DMS53 treated with DMSO at 0.1 percent for 48 hours (cell line): ENCODE measurements around the gene DGAT2.

Source experiments
- DNase-seq: peaks from one replicate; lab custom pipeline; 2025; ENCODE audit not compliant: unreplicated experiment; lab: John Stamatoyannopoulos, UW

Gene DGAT2

GRCh38 chr11:75800728-75801361 lies 32.3 kb downstream of the DGAT2 start:
- DNase-seq: no peak

GRCh38 chr11:75801362-75802020 lies 32.9 kb downstream of the DGAT2 start:
- no peak for DNase-seq

GRCh38 chr11:75802021-75802912 lies 33.7 kb downstream of the DGAT2 start:
- DNase-seq: no peak

DNA sequence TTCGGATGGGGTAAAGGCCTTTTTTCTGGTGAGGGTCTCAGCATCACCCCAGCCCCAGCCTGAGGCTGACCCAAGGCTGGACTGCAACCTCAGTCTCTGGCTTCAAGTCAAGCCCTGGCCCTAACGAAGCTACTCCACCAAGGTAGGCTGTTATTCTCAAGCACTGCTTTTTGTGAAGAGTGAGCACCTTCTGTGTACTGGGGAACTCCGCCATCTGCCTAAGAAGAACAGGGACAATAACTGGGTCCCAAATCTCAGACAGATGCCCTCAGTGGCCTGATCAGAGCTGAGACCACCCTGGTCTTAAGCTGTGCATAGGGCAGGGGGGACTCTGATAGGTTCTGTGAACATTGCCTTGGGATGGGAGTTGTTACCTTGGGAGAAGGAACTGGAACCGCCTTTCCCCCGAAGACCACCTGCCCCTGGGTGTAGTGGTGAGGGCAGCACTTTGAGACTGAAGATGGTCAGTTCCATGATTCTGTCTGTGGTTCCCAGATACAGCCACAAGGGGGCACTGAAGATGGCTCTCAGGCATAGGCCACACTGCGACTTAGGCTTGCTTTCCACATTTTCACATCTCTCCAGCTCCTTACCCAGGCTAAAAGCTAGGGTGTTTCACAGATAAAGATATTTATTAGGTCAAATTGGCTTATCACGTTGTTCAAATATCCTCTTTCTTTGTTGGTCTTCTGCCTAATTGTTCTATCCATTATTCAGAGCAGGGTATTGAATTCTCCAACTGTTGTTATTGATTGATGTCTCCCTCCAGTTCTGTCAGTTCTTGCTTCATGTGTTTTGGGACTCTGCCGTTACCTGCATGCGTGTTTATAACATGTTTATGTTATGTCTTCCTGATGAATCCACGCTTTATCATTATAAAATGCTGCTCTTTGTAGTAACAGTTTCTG lies 34.6 kb downstream of the DGAT2 start:
- peak; percentile 79 for DNase-seq

- DNase-seq: no peak
These were observed 40.5 kb downstream of the DGAT2 start for GRCh38 chr11:75809111-75809510.

- no peak for DNase-seq
These were observed 41.4 kb downstream of the DGAT2 start for GRCh38 chr11:75809991-75810390.

- no peak for DNase-seq
These were observed 42.2 kb downstream of the DGAT2 start for GRCh38 chr11:75810637-75811390.

GRCh38 chr11:75811485-75811884 lies 42.9 kb downstream of the DGAT2 start:
- DNase-seq: no peak

- DNase-seq: no peak
These were observed 44.0 kb downstream of the DGAT2 start for GRCh38 chr11:75812542-75813040.

DNA sequence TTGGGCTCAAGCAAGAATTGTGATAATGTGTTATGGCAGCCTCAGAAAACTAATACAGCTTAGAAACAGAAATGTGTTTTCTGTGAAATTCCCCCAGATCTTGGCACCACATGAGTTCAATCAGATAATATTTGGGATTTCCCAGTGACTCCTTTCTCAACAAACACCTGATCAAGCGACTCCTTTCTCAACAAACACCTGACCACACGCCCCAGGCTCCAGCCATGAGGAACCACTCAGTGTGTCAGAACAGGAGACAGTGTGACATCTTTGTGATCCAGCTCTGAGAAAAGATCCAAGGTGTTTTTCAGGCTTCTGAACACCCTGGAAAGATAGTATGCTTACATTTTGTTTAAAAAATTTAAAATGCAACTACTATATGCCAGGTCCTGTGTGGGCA lies 44.5 kb downstream of the DGAT2 start:
- no peak for DNase-seq

- DNase-seq: peak; percentile 83
These were observed 45.1 kb downstream of the DGAT2 start for GRCh38 chr11:75813622-75814039.

GRCh38 chr11:75814363-75814676 lies 45.7 kb downstream of the DGAT2 start:
- peak; percentile 99 for DNase-seq

DNA sequence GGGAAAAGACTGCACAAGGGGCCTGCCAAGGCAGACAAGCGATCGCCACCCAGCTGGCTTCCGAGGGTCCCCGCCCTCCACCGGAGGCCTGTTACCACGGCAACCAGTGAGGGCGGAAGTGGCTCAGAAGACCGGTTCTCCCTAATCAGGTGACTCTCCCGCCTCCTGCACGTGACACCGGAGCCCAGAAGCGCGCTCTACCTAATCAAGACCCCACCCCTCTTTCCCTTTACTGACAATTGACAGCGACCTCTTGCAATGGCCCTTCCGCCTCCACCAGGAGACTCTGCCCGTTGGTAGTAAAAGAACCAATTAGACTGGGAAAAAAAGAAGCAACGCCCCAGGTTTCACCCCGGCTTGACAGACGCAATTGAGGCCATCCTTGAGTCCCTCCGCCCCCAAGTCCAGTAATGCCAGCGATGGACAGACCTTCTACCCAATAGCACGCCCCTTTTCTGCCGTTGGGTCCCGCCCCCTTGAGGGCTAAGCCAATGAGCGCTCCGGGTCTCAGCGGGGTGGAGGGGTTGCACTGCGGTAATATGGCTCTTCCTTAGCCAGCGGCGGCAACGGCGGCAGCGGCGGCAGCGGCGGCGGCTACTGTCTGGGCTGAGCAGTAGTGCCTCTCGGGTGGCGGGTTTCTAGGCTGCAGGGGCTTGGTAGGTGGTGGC lies 46.2 kb downstream of the DGAT2 start, which contains the start of gene UVRAG:
Gene UVRAG (plus strand): TSS at position 534 of the 668 bp plus-strand sequence. CDS start 198 bp downstream, outside the sequence.
- DNase-seq: peak; percentile 100

DNA sequence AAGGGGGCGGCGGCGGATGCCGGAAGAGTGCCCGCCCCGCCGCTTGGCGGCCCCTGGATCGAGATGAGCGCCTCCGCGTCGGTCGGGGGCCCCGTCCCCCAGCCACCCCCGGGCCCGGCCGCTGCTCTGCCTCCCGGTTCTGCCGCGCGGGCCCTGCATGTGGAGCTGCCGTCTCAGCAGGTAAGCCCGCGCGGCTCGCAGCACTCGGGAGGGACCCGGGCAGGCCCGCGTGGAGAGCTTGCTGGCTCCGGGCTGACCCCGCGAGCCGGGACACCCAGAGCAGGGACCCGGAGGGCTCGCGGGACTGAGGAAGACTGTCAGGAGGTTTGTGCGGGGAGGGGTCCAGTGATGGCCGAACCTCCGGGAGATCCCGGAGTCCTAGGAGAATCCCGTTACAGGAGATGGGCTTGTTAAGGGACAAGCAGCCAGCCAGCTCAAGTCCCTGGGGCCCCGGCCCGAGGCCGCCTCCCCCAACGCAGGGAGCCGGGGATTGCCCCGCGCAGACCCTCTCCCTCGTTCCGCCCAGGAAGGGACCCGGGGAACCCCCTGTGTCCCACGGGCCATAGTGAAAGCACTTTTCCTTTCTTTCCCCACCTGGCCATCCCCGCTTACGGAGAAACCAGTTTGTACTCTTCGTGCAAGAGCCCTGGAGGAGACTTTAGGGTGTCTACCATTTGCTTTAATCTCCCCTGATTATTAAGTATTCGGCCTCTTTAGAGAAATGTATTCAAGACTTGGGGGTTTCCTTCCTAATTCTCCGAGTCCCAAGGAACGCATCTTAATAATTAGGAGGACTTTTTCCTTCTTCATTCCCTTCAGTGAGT lies 47.0 kb downstream of the DGAT2 start:
- peak; percentile 63 for DNase-seq

- DNase-seq: no peak
These were observed 48.1 kb downstream of the DGAT2 start for GRCh38 chr11:75816561-75817239.

GRCh38 chr11:75820645-75821044 lies 52.1 kb downstream of the DGAT2 start:
- DNase-seq: no peak

DNA sequence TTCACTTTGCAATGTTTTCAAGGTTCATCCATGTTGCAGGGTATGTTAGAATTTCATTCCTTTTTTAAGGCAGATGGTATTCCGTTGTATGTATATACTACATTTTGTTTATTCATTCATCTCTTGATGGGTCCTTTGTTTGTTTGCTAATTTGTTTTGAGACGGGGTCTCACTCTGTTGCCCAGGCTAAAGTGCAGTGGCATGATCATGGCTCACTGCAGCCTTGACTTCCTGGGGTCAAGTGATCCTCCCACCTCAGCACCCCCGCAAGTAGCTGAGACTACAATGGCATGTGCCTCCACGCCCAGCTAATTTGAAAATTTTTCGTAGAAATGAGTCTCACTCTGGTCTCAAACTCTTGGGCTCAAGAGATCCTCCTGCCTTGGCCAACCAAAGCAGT lies 52.6 kb downstream of the DGAT2 start:
- no peak for DNase-seq

- no peak for DNase-seq
These were observed 54.0 kb downstream of the DGAT2 start for GRCh38 chr11:75822541-75822940.
